C4-2B (cell line): ENCODE results near the gene ITGA5.

ENCODE experiments used
- CTCF ChIP-seq: fragments of 450-650 bp; conservative IDR thresholded peaks from 2 replicates; pipeline ENCODE4 v1.5.1; 2017; ENCODE audit warnings: mild to moderate bottlenecking
- ZFX ChIP-seq: fragments of 450-650 bp; IDR thresholded peaks from 2 replicates; pipeline ENCODE4 v1.6.1; 2017

- TF ChIP-seq CTCF: no peak
- TF ChIP-seq ZFX: no peak
Observed at GRCh38 chr12:54363047-54363446, 56.0 kb downstream of the ITGA5 start.
